OCI-LY3 (cell line): ENCODE measurements around the gene ILRUN.

Experiments used
- CTCF ChIP-seq: fragments of 200-600, 300-600 bp; sonication (generic); IDR thresholded peaks from 2 replicates; pipeline ENCODE4 v1.5.1; 2014; ENCODE audit warnings: antibody characterized with exemption, low read length, low read depth
- EZH2phosphoT487 ChIP-seq: fragments of 200-600 bp; shearing (Covaris generic); IDR thresholded peaks from 2 replicates; pipeline ENCODE4 v1.6.1; 2018; ENCODE audit warnings: antibody characterized with exemption, mixed run types, low read depth

- TF ChIP-seq CTCF, result no peak
- no peak for TF ChIP-seq EZH2phosphoT487
Observed at GRCh38 chr6:34658605-34659265, 37.8 kb downstream of the ILRUN start.
